ENCODE measurements around the gene KRT33A. TPM values are rescaled to one million over a fixed set of nuclear protein-coding genes. Genes with fewer than 3 reads are reported as not detected.
"Not testable (repeated sequence)": the region's sequence is repeated elsewhere in the genome, so short reads cannot be mapped to it uniquely, and the experiment has no call there.

Gene KRT33A
- 1 to 10 TPM in 2 of 4 donors, under 1 TPM in 1, not detected in 1; 0.21 to 2.7 (median 1.9) TPM for total RNA-seq

- H3K27me3 ChIP-seq; H3K4me3 ChIP-seq; H3K36me3 ChIP-seq; H3K9me3 ChIP-seq; intact Hi-C loops (cut with DNase I); DNase-seq; H3K27ac ChIP-seq: not testable (repeated sequence)
- 83 to 96% methylated on average over 7 to 8 of the region's 16 CpGs for WGBS, 2 donors
- H3K4me1 ChIP-seq, result peaks cover 6 to 70% (median 23%) of the 10 kb centered on the region in 3 donors
Measured at GRCh38 chr17:41350381-41350878, at the start of gene KRT33A. KRT33A (minus strand) TSS chr17:41350828; CDS start chr17:41350767, 61 bp downstream.

- Histone ChIP-seq H3K27ac (no peak within 1 kb of the TSS), H3K4me1 (peaks cover 6 to 41% (median 18%) of the 10 kb centered on the region in 3 donors), H3K36me3 (no peaks in the 10 kb centered on the region), H3K4me3 (no peak within 1 kb of the TSS), H3K27me3 (no peaks in the 10 kb centered on the region), H3K9me3 (no peaks in the 10 kb centered on the region)
- DNase-seq, result no peak
- intact Hi-C loops (cut with DNase I), result no loop called here
- TF ChIP-seq CTCF (IDR thresholded peaks at IDR 0.05) (no peak), POLR2A (IDR thresholded peaks at IDR 0.05) (no peak)
- 86 to 89% methylated on average over 7 to 11 of the region's 16 CpGs for WGBS, 2 donors
Measured at GRCh38 chr17:41396996-41397660, 46.5 kb upstream of the KRT33A start, which contains the start of gene KRT31. KRT31 (minus strand) TSS chr17:41397608; CDS start chr17:41397539, 69 bp downstream.

GRCh38 chr17:41396340-41396739 lies 45.7 kb upstream of the KRT33A start:
- Histone ChIP-seq H3K4me3 (no peak overlapping the region), H3K27ac (peak overlapping the region in 1 of 4 donors; percentile 79), H3K36me3 (no peaks in the 10 kb centered on the region), H3K4me1 (peaks cover 3 to 41% (median 15%) of the 10 kb centered on the region in 3 donors), H3K27me3 (no peaks in the 10 kb centered on the region), H3K9me3 (no peaks in the 10 kb centered on the region)
- 87 to 89% methylated on average over 7 of the region's 7 CpGs for WGBS, 2 donors
- DNase-seq, result no peak
- TF ChIP-seq POLR2A (IDR thresholded peaks at IDR 0.05), result no peak
- TF ChIP-seq CTCF (IDR thresholded peaks at IDR 0.05), result no peak
- intact Hi-C loops (cut with DNase I), result no loop called here

GRCh38 chr17:41395611-41396010 lies 45.0 kb upstream of the KRT33A start:
- WGBS, 2 donors, result 92% methylated on average over 1 of the region's 1 CpG; no CpG with 5 or more reads in 1 of the 2 donors
- no peaks in the 10 kb centered on the region for H3K36me3 ChIP-seq
- H3K27ac ChIP-seq, result peak overlapping the region; percentile 63 to 79 (median 72)
- H3K9me3 ChIP-seq, result no peaks in the 10 kb centered on the region
- intact Hi-C loops (cut with DNase I), result no loop called here
- no peaks in the 10 kb centered on the region for H3K27me3 ChIP-seq
- no peak for DNase-seq
- TF ChIP-seq CTCF (IDR thresholded peaks at IDR 0.05), result no peak
- no peak for TF ChIP-seq POLR2A (IDR thresholded peaks at IDR 0.05)
- H3K4me3 ChIP-seq, result no peak overlapping the region
- peaks cover 3 to 41% (median 15%) of the 10 kb centered on the region in 3 donors for H3K4me1 ChIP-seq

GRCh38 chr17:41395044-41395443 lies 44.4 kb upstream of the KRT33A start:
- H3K27ac ChIP-seq, result peak overlapping the region; percentile 63 to 79 (median 72)
- H3K27me3 ChIP-seq; H3K36me3 ChIP-seq; intact Hi-C loops (cut with DNase I); DNase-seq; H3K9me3 ChIP-seq; H3K4me3 ChIP-seq: not testable (repeated sequence)
- H3K4me1 ChIP-seq, result peaks cover 3 to 41% (median 15%) of the 10 kb centered on the region in 3 donors
- no CpG with 5 or more reads among the region's 12 CpGs for WGBS, 2 donors

GRCh38 chr17:41394254-41394996 lies 43.8 kb upstream of the KRT33A start:
- 28 to 65% methylated on average over 2 to 5 of the region's 10 CpGs for WGBS, 2 donors
- intact Hi-C loops (cut with DNase I), result no loop called here
- peak overlapping the region; percentile 63 to 79 (median 72) for H3K27ac ChIP-seq

More at GRCh38 chr17:41394254-41394996, 43.8 kb upstream of the KRT33A start:
- TF ChIP-seq POLR2A (IDR thresholded peaks at IDR 0.05) (no peak), CTCF (IDR thresholded peaks at IDR 0.05) (no peak)
- DNase-seq, result no peak
- H3K4me3 ChIP-seq, result no peak overlapping the region
- H3K9me3 ChIP-seq, result no peaks in the 10 kb centered on the region
- H3K4me1 ChIP-seq, result peaks cover 0 to 41% (median 15%) of the 10 kb centered on the region in 3 donors
- no peaks in the 10 kb centered on the region for H3K27me3 ChIP-seq
- H3K36me3 ChIP-seq, result no peaks in the 10 kb centered on the region
